Measurements from ENCODE around the gene ALDH1A2. TPM values are rescaled to one million over a fixed set of nuclear protein-coding genes. Genes with fewer than 3 reads are reported as not detected.
"Not testable (repeated sequence)": the region's sequence is repeated elsewhere in the genome, so short reads cannot be mapped to it uniquely, and the experiment has no call there.

The ALDH1A2 gene
- total RNA-seq = 10 to 100 TPM; 15.3 to 28.4 TPM
- 1 to 10 TPM; 3.6 to 3.7 TPM for polyA plus RNA-seq
- long read RNA-seq, donor 1, full-length matches to known transcripts = 22 of 22 reads
- long read RNA-seq, donor 1, partial matches to known transcripts = 0 of 22 reads
- long read RNA-seq, donor 1, other reads (novel, unspliced or antisense) = 0 of 22 reads
- long read RNA-seq, donor 2, full-length matches to known transcripts = 2 of 2 reads
- long read RNA-seq, donor 2, partial matches to known transcripts = 0 of 2 reads
- long read RNA-seq, donor 2, other reads (novel, unspliced or antisense) = 0 of 2 reads
- long read RNA-seq, donor 3, full-length matches to known transcripts = 6 of 6 reads
- long read RNA-seq, donor 3, partial matches to known transcripts = 0 of 6 reads
- long read RNA-seq, donor 3, other reads (novel, unspliced or antisense) = 0 of 6 reads
- long read RNA-seq, donor 4, full-length matches to known transcripts = 4 of 4 reads
- long read RNA-seq, donor 4, partial matches to known transcripts = 0 of 4 reads
- long read RNA-seq, donor 4, other reads (novel, unspliced or antisense) = 0 of 4 reads
- long read RNA-seq, donor 5, full-length matches to known transcripts = 20 of 20 reads
- long read RNA-seq, donor 5, partial matches to known transcripts = 0 of 20 reads
- long read RNA-seq, donor 5, other reads (novel, unspliced or antisense) = 0 of 20 reads

DNA sequence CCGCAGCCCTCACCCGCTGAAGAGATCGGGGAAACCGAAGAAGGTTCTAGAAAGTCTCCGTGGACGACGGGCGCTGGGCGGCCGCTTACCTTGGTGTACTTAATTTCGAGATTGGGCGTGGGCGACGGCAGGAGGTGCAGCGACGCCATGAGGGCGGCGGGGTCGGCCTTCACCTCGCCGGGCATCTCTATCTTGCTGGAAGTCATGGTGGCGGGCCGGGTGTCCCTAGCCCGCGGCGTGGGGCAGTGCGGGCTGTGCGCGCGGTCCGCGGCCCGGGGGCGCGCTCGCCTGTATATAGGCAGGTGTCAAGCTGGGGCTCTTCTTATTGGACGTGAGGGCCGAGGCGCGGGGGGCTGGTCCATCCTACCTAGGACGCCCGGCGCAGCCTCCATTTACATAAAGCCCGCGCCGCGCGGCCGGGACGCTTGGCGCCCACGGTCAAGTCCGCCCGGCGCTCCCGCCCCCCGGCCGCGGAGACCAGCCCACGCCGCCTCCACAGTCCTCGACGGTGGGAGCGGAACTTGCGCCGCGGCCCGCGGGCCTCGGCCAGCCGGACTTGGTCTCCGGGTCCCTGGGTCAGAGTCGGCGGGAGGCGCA lies at the start of gene ALDH1A2:
Gene ALDH1A2 (minus strand): TSS at position 267 of the 597 bp plus-strand sequence. CDS start 61 bp downstream, at position 206.
- DNase-seq = peak; percentile 53 to 67 (median 57)
- Histone ChIP-seq H3K4me1 (ENCODE audit: control insufficient read depth in 5 of 5, insufficient read depth in 5 of 5, low read length in 5 of 5) (peaks cover 0 to 14% (median 4%) of the 10 kb centered on the region in 5 donors), H3K4me3 (peak within 1 kb of the TSS; percentile 31), H3K27me3 (ENCODE audit: control insufficient read depth in 3 of 3, insufficient read depth in 3 of 3, low read length in 2 of 3) (peaks cover 0 to 37% (median 23%) of the 10 kb centered on the region in 3 donors), H3K36me3 (ENCODE audit: control insufficient read depth in 4 of 4, insufficient read depth in 4 of 4, low read length in 4 of 4) (no peaks in the 10 kb centered on the region), H3K27ac (ENCODE audit: low read depth in 1 of 2, low read length in 1 of 2) (no peak within 1 kb of the TSS), H3K9ac (ENCODE audit: insufficient read depth in 1 of 2, low read length in 2 of 2) (no peak within 1 kb of the TSS), H3K9me3 (ENCODE audit: control insufficient read depth in 4 of 4, insufficient read depth in 3 of 4, low read length in 3 of 4) (peaks cover 0 to 8% (median 0%) of the 10 kb centered on the region in 4 donors)
- TF ChIP-seq, protein P1, sequence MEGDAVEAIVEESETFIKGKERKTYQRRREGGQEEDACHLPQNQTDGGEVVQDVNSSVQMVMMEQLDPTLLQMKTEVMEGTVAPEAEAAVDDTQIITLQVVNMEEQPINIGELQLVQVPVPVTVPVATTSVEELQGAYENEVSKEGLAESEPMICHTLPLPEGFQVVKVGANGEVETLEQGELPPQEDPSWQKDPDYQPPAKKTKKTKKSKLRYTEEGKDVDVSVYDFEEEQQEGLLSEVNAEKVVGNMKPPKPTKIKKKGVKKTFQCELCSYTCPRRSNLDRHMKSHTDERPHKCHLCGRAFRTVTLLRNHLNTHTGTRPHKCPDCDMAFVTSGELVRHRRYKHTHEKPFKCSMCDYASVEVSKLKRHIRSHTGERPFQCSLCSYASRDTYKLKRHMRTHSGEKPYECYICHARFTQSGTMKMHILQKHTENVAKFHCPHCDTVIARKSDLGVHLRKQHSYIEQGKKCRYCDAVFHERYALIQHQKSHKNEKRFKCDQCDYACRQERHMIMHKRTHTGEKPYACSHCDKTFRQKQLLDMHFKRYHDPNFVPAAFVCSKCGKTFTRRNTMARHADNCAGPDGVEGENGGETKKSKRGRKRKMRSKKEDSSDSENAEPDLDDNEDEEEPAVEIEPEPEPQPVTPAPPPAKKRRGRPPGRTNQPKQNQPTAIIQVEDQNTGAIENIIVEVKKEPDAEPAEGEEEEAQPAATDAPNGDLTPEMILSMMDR (IDR thresholded peaks at IDR 0.05; ENCODE audit: control extremely low read depth, extremely low read depth) = no peak
- peak; percentile 54 for ATAC-seq (ENCODE audit: insufficient read depth, low FRiP score)
- 3 to 5% methylated on average over 69 to 75 of the region's 75 CpGs for WGBS, 2 donors

- no peak for ATAC-seq (ENCODE audit: insufficient read depth, low FRiP score)
Observed at GRCh38 chr15:58114812-58115211, 49.3 kb upstream of the ALDH1A2 start.

DNA sequence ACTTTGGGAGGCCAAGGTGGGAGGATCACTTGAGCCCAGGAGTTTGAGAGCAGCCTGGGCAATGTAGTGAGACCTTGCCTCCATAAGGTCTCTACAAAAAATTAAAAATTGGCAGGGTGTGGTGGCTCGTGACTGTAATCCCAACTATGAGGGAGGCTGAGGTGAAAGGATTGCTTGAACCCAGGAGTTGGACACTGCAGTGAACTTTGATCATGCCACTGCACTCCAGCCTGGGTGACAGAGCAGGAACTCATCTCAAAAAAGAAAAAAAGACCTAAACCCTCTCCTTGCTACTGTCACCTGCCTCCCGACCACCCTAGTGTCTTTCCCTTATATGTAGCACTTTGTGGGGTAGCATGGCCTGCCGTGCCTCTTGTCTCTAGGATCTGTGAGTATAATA lies 48.9 kb upstream of the ALDH1A2 start:
- Histone ChIP-seq H3K27me3 (ENCODE audit: control insufficient read depth in 3 of 3, insufficient read depth in 3 of 3, low read length in 2 of 3) (no peaks in the 10 kb centered on the region), H3K27ac (ENCODE audit: low read depth in 1 of 2, low read length in 1 of 2) (no peak overlapping the region), H3K36me3 (ENCODE audit: control insufficient read depth in 4 of 4, insufficient read depth in 4 of 4, low read length in 4 of 4) (no peaks in the 10 kb centered on the region), H3K9ac (ENCODE audit: insufficient read depth in 1 of 2, low read length in 2 of 2) (no peak overlapping the region), H3K4me1 (ENCODE audit: control insufficient read depth in 5 of 5, insufficient read depth in 5 of 5, low read length in 5 of 5) (no peaks in the 10 kb centered on the region), H3K4me3 (no peak overlapping the region), H3K9me3 (ENCODE audit: control insufficient read depth in 4 of 4, insufficient read depth in 3 of 4, low read length in 3 of 4) (no peaks in the 10 kb centered on the region)
- no peak for ATAC-seq (ENCODE audit: insufficient read depth, low FRiP score)
- TF ChIP-seq, protein P1 (IDR thresholded peaks at IDR 0.05; ENCODE audit: control extremely low read depth, extremely low read depth) = no peak
- WGBS, 2 donors = 83 to 92% methylated on average over 3 of the region's 3 CpGs
- DNase-seq = no peak

More at GRCh38 chr15:58114812-58115211, 49.3 kb upstream of the ALDH1A2 start:
- Histone ChIP-seq H3K4me3 (no peak overlapping the region), H3K36me3 (ENCODE audit: control insufficient read depth in 4 of 4, insufficient read depth in 4 of 4, low read length in 4 of 4) (no peaks in the 10 kb centered on the region), H3K9me3 (ENCODE audit: control insufficient read depth in 4 of 4, insufficient read depth in 3 of 4, low read length in 3 of 4) (no peaks in the 10 kb centered on the region), H3K4me1 (ENCODE audit: control insufficient read depth in 5 of 5, insufficient read depth in 5 of 5, low read length in 5 of 5) (no peaks in the 10 kb centered on the region), H3K9ac (ENCODE audit: insufficient read depth in 1 of 2, low read length in 2 of 2) (no peak overlapping the region), H3K27ac (ENCODE audit: low read depth in 1 of 2, low read length in 1 of 2) (no peak overlapping the region), H3K27me3 (ENCODE audit: control insufficient read depth in 3 of 3, insufficient read depth in 3 of 3, low read length in 2 of 3) (no peaks in the 10 kb centered on the region)
- TF ChIP-seq, protein P1 (IDR thresholded peaks at IDR 0.05; ENCODE audit: control extremely low read depth, extremely low read depth) = no peak
- DNase-seq = no peak

GRCh38 chr15:58113358-58113757 lies 47.8 kb upstream of the ALDH1A2 start:
- not testable (repeated sequence) for H3K9me3 ChIP-seq (ENCODE audit: control insufficient read depth in 4 of 4, insufficient read depth in 3 of 4, low read length in 3 of 4); H3K27me3 ChIP-seq (ENCODE audit: control insufficient read depth in 3 of 3, insufficient read depth in 3 of 3, low read length in 2 of 3); H3K4me1 ChIP-seq (ENCODE audit: control insufficient read depth in 5 of 5, insufficient read depth in 5 of 5, low read length in 5 of 5); H3K9ac ChIP-seq (ENCODE audit: insufficient read depth in 1 of 2, low read length in 2 of 2); ATAC-seq (ENCODE audit: insufficient read depth, low FRiP score); DNase-seq; H3K4me3 ChIP-seq; H3K36me3 ChIP-seq (ENCODE audit: control insufficient read depth in 4 of 4, insufficient read depth in 4 of 4, low read length in 4 of 4); H3K27ac ChIP-seq (ENCODE audit: low read depth in 1 of 2, low read length in 1 of 2)
- 46 to 61% methylated on average over 5 of the region's 5 CpGs for WGBS, 2 donors

Data from lung (tissue), 16 donors.